Left ventricle myocardium inferior (tissue), 1 donor: ENCODE data around the gene SASS6. TPM values are rescaled to one million over a fixed set of nuclear protein-coding genes. Genes with fewer than 3 reads are reported as not detected.
A peak's percentile ranks its signal among the peaks of the same experiment; 100 is the strongest.

ENCODE experiments used
- DNase-seq: peaks from one replicate; pipeline ENCODE4 v3.0.0-alpha.2; 2020
- H3K27ac ChIP-seq: fragments of 200-600 bp; replicated peaks from 2 replicates; pipeline ENCODE4 v1.8.0; 2021
- H3K27me3 ChIP-seq: fragments of 200-600 bp; 2 replicates; pipeline ENCODE4 v1.8.0; 2021; ENCODE audit warnings: low read depth
- H3K36me3 ChIP-seq: fragments of 200-600 bp; 2 replicates; pipeline ENCODE4 v1.8.0; 2021
- H3K4me1 ChIP-seq: fragments of 200-600 bp; 2 replicates; pipeline ENCODE4 v1.8.0; 2021
- H3K4me3 ChIP-seq: fragments of 200-600 bp; 2 replicates; pipeline ENCODE4 v1.8.0; 2021; ENCODE audit warnings: mild to moderate bottlenecking, moderate library complexity
- H3K9me3 ChIP-seq: fragments of 200-600 bp; replicated peaks from 2 replicates; pipeline ENCODE4 v1.8.0; 2021
- CTCF ChIP-seq: fragments of 200-600 bp; IDR thresholded peaks from 2 replicates; pipeline ENCODE4 v1.8.0; 2021; ENCODE audit warnings: antibody characterized with exemption, mild to moderate bottlenecking, borderline replicate concordance
- intact Hi-C: fragments of 100-400 bp; cut with micrococcal nuclease; formaldehyde crosslinking; loops from one replicate; pipeline ENCODE4 v1.11.0; 2022
- long read RNA-seq: library from polyadenylated mRNA; unstranded; transcript quantifications from one replicate; pipeline ENCODE4 v2.0.0, GENCODE V29; 2021
- total RNA-seq: library from RNA; stranded (reverse); fragmentation: NEBNext Ultra II Directional; extraction: Animal tissue kit (Norgen Biotek cat#: 25700); gene quantifications from one replicate; pipeline ENCODE4 v1.2.1, GENCODE V29; 2021
- donor health status: DM: no; HTN: yes; CAD: no; lungs with severe emphysema.

The SASS6 gene
- total RNA-seq = 2.1 TPM
- long read RNA-seq, partial matches to known transcripts = 1 of 4 reads
- long read RNA-seq, other reads (novel, unspliced or antisense) = 0 of 4 reads

- peak within 1 kb of the TSS; percentile 86 for H3K4me3 ChIP-seq
- no peaks in the 10 kb centered on the region for H3K27me3 ChIP-seq
- H3K36me3 ChIP-seq = peaks cover 13% of the 10 kb centered on the region
- H3K4me1 ChIP-seq = peaks cover 36% of the 10 kb centered on the region
- DNase-seq = peak; percentile 96
- TF ChIP-seq CTCF = no peak
- no peaks in the 10 kb centered on the region for H3K9me3 ChIP-seq
- H3K27ac ChIP-seq = peak within 1 kb of the TSS; percentile 79
- intact Hi-C loops = loop anchor here (10.0 kb wide), 1 partner anchor 142 kb away; no protein-coding TSS in a partner anchor
Measured at GRCh38 chr1:100132566-100133477, at the start of gene SASS6, which contains the start of gene TRMT13. Gene SASS6, minus strand, starts transcription at chr1:100132930. Its CDS starts 116 bp downstream, at chr1:100132814. Gene TRMT13, plus strand, starts transcription at chr1:100133163. Its CDS starts 6 bp downstream, at chr1:100133169.

GRCh38 chr1:100178091-100178490, 45.4 kb upstream of the SASS6 start, which contains the start of gene LRRC39:
Gene LRRC39, minus strand, starts transcription at chr1:100178256. Its CDS starts 9,740 bp downstream, at chr1:100168516.
- Histone ChIP-seq H3K4me3 (peak within 1 kb of the TSS; percentile 63), H3K27me3 (no peaks in the 10 kb centered on the region), H3K27ac (peak within 1 kb of the TSS; percentile 85), H3K4me1 (peaks cover 7% of the 10 kb centered on the region), H3K9me3 (peaks cover 6% of the 10 kb centered on the region), H3K36me3 (peaks cover 6% of the 10 kb centered on the region)
- TF ChIP-seq CTCF = no peak
- no peak for DNase-seq
- intact Hi-C loops = no loop called here

- H3K9me3 ChIP-seq = peaks cover 6% of the 10 kb centered on the region
- TF ChIP-seq CTCF = no peak
- H3K4me3 ChIP-seq = peak overlapping the region; percentile 63
- intact Hi-C loops = no loop called here
- H3K27ac ChIP-seq = peak overlapping the region; percentile 85
- H3K36me3 ChIP-seq = peaks cover 6% of the 10 kb centered on the region
- no peak for DNase-seq
- peaks cover 7% of the 10 kb centered on the region for H3K4me1 ChIP-seq
- no peaks in the 10 kb centered on the region for H3K27me3 ChIP-seq
Measured at GRCh38 chr1:100177295-100178041, 44.7 kb upstream of the SASS6 start.

GRCh38 chr1:100168051-100168450, 35.3 kb upstream of the SASS6 start:
- DNase-seq = no peak
- no peaks in the 10 kb centered on the region for H3K27me3 ChIP-seq
- peaks cover 30% of the 10 kb centered on the region for H3K4me1 ChIP-seq
- no peaks in the 10 kb centered on the region for H3K9me3 ChIP-seq
- intact Hi-C loops = no loop called here
- TF ChIP-seq CTCF = no peak
- H3K36me3 ChIP-seq = peaks cover 19% of the 10 kb centered on the region
- H3K27ac ChIP-seq = no peak overlapping the region
- H3K4me3 ChIP-seq = no peak overlapping the region

- H3K9me3 ChIP-seq = no peaks in the 10 kb centered on the region
- H3K27me3 ChIP-seq = no peaks in the 10 kb centered on the region
- H3K4me1 ChIP-seq = peaks cover 29% of the 10 kb centered on the region
- no peak for TF ChIP-seq CTCF
- peak overlapping the region; percentile 25 for H3K27ac ChIP-seq
- intact Hi-C loops = no loop called here
- H3K36me3 ChIP-seq = peaks cover 24% of the 10 kb centered on the region
- no peak overlapping the region for H3K4me3 ChIP-seq
- no peak for DNase-seq
Measured at GRCh38 chr1:100164702-100165101, 32.0 kb upstream of the SASS6 start.
